Pulmonary artery endothelial cell (primary cell): ENCODE measurements around the gene YIF1A. TPM values are rescaled to one million over a fixed set of nuclear protein-coding genes. Genes with fewer than 3 reads are reported as not detected.

ENCODE experiments used
- DNase-seq: peaks from one replicate; pipeline ENCODE4 v3.0.0-alpha.2; 2011; ENCODE audit warnings: low read depth, low spot score
- total RNA-seq: library from RNA; depleted of rRNA; stranded (reverse); fragments of >200 nt; gene quantifications from 2 replicates; pipeline ENCODE4 v1.2.3, GENCODE V29; 2014

YIF1A gene
- 146 and 204 TPM in 2 replicates for total RNA-seq

GRCh38 chr11:66288671-66289547, at the start of gene YIF1A:
Gene YIF1A (minus strand): TSS chr11:66289143. CDS start chr11:66288985, 158 bp downstream.
- DNase-seq = peak; percentile 99

- no peak for DNase-seq
Observed at GRCh38 chr11:66337103-66337899, 48.4 kb upstream of the YIF1A start.

- DNase-seq = peak; percentile 70
Observed at GRCh38 chr11:66336234-66337102, 47.5 kb upstream of the YIF1A start, which contains the start of gene RIN1. Gene RIN1 (minus strand): TSS chr11:66336434. CDS start chr11:66336402, 32 bp downstream.

- no peak for DNase-seq
Observed at GRCh38 chr11:66335531-66336233, 46.7 kb upstream of the YIF1A start.

- no peak for DNase-seq
Observed at GRCh38 chr11:66334605-66335442, 45.9 kb upstream of the YIF1A start.

GRCh38 chr11:66333896-66334604, 45.1 kb upstream of the YIF1A start:
- DNase-seq = no peak

GRCh38 chr11:66333220-66333877, 44.4 kb upstream of the YIF1A start:
- no peak for DNase-seq

- DNase-seq = no peak
Observed at GRCh38 chr11:66332371-66333219, 43.7 kb upstream of the YIF1A start.

- no peak for DNase-seq
Observed at GRCh38 chr11:66331542-66332370, 42.8 kb upstream of the YIF1A start.

- no peak for DNase-seq
Observed at GRCh38 chr11:66330931-66331330, 42.0 kb upstream of the YIF1A start.

GRCh38 chr11:66329165-66329673, 40.3 kb upstream of the YIF1A start:
- DNase-seq = no peak

- DNase-seq = no peak
Observed at GRCh38 chr11:66328302-66329144, 39.6 kb upstream of the YIF1A start.

GRCh38 chr11:66328031-66328301, 39.0 kb upstream of the YIF1A start:
- DNase-seq = no peak

GRCh38 chr11:66327171-66328030, 38.5 kb upstream of the YIF1A start:
- no peak for DNase-seq
